Dermis lymphatic vessel endothelial cell (primary cell): ENCODE data around the gene MEFV. TPM values are rescaled to one million over a fixed set of nuclear protein-coding genes. Genes with fewer than 3 reads are reported as not detected.

Experiments
- total RNA-seq: library from RNA; depleted of rRNA; stranded (reverse); fragments of >200 nt; gene quantifications from 2 replicates; pipeline ENCODE4 v1.2.1, GENCODE V29; 2014

The MEFV gene, protein sequence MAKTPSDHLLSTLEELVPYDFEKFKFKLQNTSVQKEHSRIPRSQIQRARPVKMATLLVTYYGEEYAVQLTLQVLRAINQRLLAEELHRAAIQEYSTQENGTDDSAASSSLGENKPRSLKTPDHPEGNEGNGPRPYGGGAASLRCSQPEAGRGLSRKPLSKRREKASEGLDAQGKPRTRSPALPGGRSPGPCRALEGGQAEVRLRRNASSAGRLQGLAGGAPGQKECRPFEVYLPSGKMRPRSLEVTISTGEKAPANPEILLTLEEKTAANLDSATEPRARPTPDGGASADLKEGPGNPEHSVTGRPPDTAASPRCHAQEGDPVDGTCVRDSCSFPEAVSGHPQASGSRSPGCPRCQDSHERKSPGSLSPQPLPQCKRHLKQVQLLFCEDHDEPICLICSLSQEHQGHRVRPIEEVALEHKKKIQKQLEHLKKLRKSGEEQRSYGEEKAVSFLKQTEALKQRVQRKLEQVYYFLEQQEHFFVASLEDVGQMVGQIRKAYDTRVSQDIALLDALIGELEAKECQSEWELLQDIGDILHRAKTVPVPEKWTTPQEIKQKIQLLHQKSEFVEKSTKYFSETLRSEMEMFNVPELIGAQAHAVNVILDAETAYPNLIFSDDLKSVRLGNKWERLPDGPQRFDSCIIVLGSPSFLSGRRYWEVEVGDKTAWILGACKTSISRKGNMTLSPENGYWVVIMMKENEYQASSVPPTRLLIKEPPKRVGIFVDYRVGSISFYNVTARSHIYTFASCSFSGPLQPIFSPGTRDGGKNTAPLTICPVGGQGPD
- not detected in 2 replicates for total RNA-seq

DNA sequence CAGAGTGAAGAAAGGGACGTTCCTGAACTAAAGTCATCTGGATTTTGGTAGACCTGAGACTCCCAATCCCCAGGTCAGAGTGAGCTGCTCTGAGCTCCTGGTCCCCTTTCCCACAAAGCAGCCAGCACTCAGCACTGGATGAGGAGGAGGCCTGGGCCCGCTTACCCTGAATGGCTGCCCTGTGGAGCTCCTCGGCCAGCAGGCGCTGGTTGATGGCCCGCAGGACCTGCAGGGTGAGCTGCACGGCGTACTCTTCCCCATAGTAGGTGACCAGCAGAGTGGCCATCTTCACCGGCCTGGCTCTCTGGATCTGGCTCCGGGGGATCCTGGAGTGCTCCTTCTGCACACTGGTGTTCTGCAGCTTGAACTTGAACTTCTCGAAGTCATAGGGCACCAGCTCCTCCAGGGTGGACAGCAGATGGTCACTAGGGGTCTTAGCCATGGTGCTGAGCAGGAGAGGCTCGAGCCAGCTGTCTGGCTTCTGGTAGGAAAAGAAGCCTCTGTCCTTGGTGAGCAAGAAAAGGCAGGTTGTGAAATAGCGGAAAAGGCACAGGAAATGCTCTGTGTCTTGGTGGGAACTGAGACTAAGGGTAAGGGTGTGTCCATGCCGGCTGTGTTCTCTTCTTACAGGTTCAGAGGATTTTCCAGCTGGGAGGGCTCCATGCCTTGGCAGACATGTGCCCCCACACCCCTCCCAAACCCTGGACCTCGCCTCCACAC is at the start of gene MEFV:
TSS of gene MEFV (minus strand) at position 488 of the 720 bp plus-strand sequence. CDS start at position 442, 46 bp downstream.

GRCh38 chr16:3305109-3306068 is 49.0 kb upstream of the MEFV start, which contains the start of the genes TIGD7 and ZNF75A:
TIGD7 (minus strand) TSS chr16:3305430; CDS start chr16:3300614, 4,816 bp downstream.
ZNF75A (plus strand) TSS chr16:3305497; CDS start chr16:3308429, 2,932 bp downstream.

GRCh38 chr16:3282730-3283542 is 26.5 kb upstream of the MEFV start, which contains the start of gene ZNF263:
ZNF263 (plus strand) TSS chr16:3283491; CDS start chr16:3283819, 328 bp downstream.

GRCh38 chr16:3234857-3235561 is 21.4 kb downstream of the MEFV start, which contains the start of gene ZNF200:
ZNF200 (minus strand) TSS chr16:3235158; CDS start chr16:3233755, 1,403 bp downstream.

Other genes starting within 250 kb of the MEFV start
- gene CLDN9, start 243.7 kb downstream of the MEFV start, total RNA-seq, result not detected in 2 replicates
- gene CLDN6, start 238.4 kb downstream of the MEFV start, total RNA-seq, result not detected in 2 replicates
- gene TNFRSF12A, start 236.3 kb downstream of the MEFV start, total RNA-seq, result 15.0 and 30.8 TPM in 2 replicates
- gene HCFC1R1, start 232.7 kb downstream of the MEFV start, total RNA-seq, result 2.4 TPM in 2 replicates
- 14.7 and 21.3 TPM in 2 replicates for gene THOC6, start 232.6 kb downstream of the MEFV start, total RNA-seq
- gene BICDL2, start 219.7 kb downstream of the MEFV start, total RNA-seq, result not detected in 2 replicates
- under 0.01 TPM in 1 of 2 replicates, not detected in the other for gene MMP25, start 210.1 kb downstream of the MEFV start, total RNA-seq
- 5.2 and 9.9 TPM in 2 replicates for gene IL32, start 191.0 kb downstream of the MEFV start, total RNA-seq
- gene ZSCAN10, start 157.3 kb downstream of the MEFV start, total RNA-seq, result not detected in 2 replicates
- 10.6 and 13.4 TPM in 2 replicates for gene ZNF205, start 144.0 kb downstream of the MEFV start, total RNA-seq
- gene ZNF213, start 121.6 kb downstream of the MEFV start, total RNA-seq, result 2.7 and 4.3 TPM in 2 replicates
- not detected in 2 replicates for gene OR1F1, start 68.4 kb downstream of the MEFV start, total RNA-seq
- gene ZNF200, start 21.5 kb downstream of the MEFV start, total RNA-seq, result 9.2 and 10.8 TPM in 2 replicates
- gene ZNF263, start 26.9 kb upstream of the MEFV start, total RNA-seq, result 49.3 and 52.3 TPM in 2 replicates
- gene TIGD7, start 48.8 kb upstream of the MEFV start, total RNA-seq, result 4.4 TPM in 2 replicates
- gene ZNF75A, start 48.9 kb upstream of the MEFV start, total RNA-seq, result 18.1 and 19.0 TPM in 2 replicates
- gene OR2C1, start 99.3 kb upstream of the MEFV start, total RNA-seq, result 0.09 and 0.11 TPM in 2 replicates
- gene ZSCAN32, start 144.4 kb upstream of the MEFV start, total RNA-seq, result 10.1 and 12.2 TPM in 2 replicates
- 5.1 and 6.2 TPM in 2 replicates for gene ZNF174, start 144.6 kb upstream of the MEFV start, total RNA-seq
- 2.8 and 2.9 TPM in 2 replicates for gene ZNF597, start 186.9 kb upstream of the MEFV start, total RNA-seq
- 13.1 and 13.7 TPM in 2 replicates for gene NAA60, start 187.0 kb upstream of the MEFV start, total RNA-seq
- gene C16orf90, start 238.9 kb upstream of the MEFV start, total RNA-seq, result not detected in 2 replicates
- gene CLUAP1, start 244.4 kb upstream of the MEFV start, total RNA-seq, result 8.1 and 12.8 TPM in 2 replicates